NB4 (cell line): ENCODE measurements around the gene UGT1A4.

ENCODE experiments used
- DNase-seq: peaks from one replicate; pipeline ENCODE4 v3.0.0; 2010; ENCODE audit warnings: low read depth
- H3K4me3 ChIP-seq: one replicate; pipeline ENCODE4 v1.5.1; 2011; ENCODE audit warnings: mild to moderate bottlenecking, low read depth, low read length, moderate library complexity
- MAX ChIP-seq: IDR thresholded peaks from 2 replicates; pipeline ENCODE4 v1.6.1; 2011; ENCODE audit warnings: low read depth, low read length
- MYC ChIP-seq: IDR thresholded peaks from 2 replicates; pipeline ENCODE4 v1.6.1; 2011; ENCODE audit warnings: low read depth, low read length
- POLR2A ChIP-seq: IDR thresholded peaks from 2 replicates; pipeline ENCODE4 v1.6.1; 2011; ENCODE audit warnings: mild to moderate bottlenecking; ENCODE audit not compliant: insufficient read length; ENCODE audit errors: extremely low read depth
- TF ChIP-seq, protein P1 (sequence below): IDR thresholded peaks from one replicate; pipeline ENCODE4 v1.5.1; 2012; ENCODE audit warnings: low read depth, low read length

The UGT1A4 gene

GRCh38 chr2:233816334-233816733, 97.8 kb downstream of the UGT1A4 start:
- TF ChIP-seq, protein P1, sequence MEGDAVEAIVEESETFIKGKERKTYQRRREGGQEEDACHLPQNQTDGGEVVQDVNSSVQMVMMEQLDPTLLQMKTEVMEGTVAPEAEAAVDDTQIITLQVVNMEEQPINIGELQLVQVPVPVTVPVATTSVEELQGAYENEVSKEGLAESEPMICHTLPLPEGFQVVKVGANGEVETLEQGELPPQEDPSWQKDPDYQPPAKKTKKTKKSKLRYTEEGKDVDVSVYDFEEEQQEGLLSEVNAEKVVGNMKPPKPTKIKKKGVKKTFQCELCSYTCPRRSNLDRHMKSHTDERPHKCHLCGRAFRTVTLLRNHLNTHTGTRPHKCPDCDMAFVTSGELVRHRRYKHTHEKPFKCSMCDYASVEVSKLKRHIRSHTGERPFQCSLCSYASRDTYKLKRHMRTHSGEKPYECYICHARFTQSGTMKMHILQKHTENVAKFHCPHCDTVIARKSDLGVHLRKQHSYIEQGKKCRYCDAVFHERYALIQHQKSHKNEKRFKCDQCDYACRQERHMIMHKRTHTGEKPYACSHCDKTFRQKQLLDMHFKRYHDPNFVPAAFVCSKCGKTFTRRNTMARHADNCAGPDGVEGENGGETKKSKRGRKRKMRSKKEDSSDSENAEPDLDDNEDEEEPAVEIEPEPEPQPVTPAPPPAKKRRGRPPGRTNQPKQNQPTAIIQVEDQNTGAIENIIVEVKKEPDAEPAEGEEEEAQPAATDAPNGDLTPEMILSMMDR, result no peak
- TF ChIP-seq MAX, result no peak
- no peak for TF ChIP-seq POLR2A
- no peak for TF ChIP-seq MYC
- no peak overlapping the region for H3K4me3 ChIP-seq
- DNase-seq, result no peak

GRCh38 chr2:233816771-233817170, 98.2 kb downstream of the UGT1A4 start:
- no peak overlapping the region for H3K4me3 ChIP-seq
- TF ChIP-seq MAX (no peak), POLR2A (no peak), MYC (no peak)
- TF ChIP-seq, protein P1, result no peak
- DNase-seq, result no peak

GRCh38 chr2:233817361-233817911, 98.9 kb downstream of the UGT1A4 start:
- DNase-seq, result no peak
- H3K4me3 ChIP-seq, result no peak overlapping the region
- TF ChIP-seq, protein P1, result no peak
- TF ChIP-seq MYC (no peak), POLR2A (no peak)

- H3K4me3 ChIP-seq, result no peak overlapping the region
- no peak for DNase-seq
- TF ChIP-seq MAX (no peak), MYC (no peak), POLR2A (no peak)
- TF ChIP-seq, protein P1, result no peak
Measured at GRCh38 chr2:233817995-233818638, 99.6 kb downstream of the UGT1A4 start.

- TF ChIP-seq, protein P1, result no peak
- TF ChIP-seq MAX (no peak), POLR2A (no peak), MYC (no peak)
- no peak for DNase-seq
- no peak overlapping the region for H3K4me3 ChIP-seq
Measured at GRCh38 chr2:233818639-233819621, 100.4 kb downstream of the UGT1A4 start.
